NCI-H1092 (cell line): ENCODE measurements around the gene ACO2.
"Not testable (repeated sequence)": the region's sequence is repeated elsewhere in the genome, so short reads cannot be mapped to it uniquely, and the experiment has no call there.

Experiments used
- DNase-seq: peaks from one replicate; lab custom pipeline; 2025; lab: John Stamatoyannopoulos, UW

ACO2 gene

DNA sequence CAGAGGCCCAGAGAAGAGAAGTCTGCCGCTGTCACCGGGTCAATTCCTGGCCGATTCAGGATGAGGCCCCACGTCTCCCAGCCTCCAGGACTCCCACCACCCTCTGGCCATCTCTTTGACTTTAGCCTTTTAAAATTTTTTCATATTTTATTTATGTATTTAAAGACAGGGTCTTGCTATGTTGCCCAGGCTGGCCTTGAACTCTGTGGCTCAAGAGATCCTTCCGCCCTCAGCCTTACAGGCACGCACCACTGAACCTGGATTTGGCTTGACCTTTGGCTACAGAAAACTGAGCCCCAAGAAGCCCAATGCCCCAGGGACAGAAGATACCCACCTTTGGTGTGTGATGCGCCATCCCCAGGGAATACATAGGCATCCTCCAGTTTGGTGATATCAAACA lies 71.4 kb downstream of the ACO2 start:
- DNase-seq, result no peak

DNA sequence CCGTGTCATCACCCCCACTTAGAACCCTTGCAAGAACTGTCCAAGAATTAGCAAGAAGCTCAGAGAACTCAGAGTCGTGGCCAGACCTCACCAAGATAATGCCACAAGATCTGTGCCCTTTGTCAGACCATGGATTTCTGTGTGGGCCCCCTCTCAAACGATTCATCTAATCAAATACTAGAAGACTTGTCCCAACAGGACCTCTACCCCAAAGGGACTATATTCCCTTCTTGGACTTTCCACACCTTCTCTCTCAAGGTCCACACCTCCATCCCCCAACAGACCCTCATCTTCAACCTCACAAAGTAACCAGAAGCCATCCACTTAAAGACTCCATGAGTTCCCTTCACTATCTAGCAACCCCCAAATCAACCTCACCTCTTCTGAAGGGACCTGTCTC lies 72.6 kb downstream of the ACO2 start:
- DNase-seq, result no peak

DNA sequence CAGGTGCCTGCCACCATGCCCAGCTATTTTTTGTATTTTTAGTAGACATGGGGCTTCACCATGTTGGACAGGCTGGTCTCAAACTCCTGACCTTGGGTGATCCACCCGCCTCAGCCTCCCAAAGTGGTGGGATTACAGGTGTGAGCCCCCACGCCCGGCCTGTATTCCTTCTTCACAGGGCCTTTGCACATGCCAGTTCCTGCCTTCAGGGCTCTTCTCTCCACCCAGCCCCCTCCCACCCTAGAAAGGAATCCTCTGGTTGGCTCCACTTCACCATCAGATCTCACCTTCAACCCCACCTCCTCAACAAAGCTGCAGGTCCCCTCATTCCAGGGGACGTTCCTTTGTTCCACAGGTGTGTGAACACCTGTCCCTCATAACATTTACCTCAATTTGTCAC lies 73.3 kb downstream of the ACO2 start:
- DNase-seq, result no peak

DNA sequence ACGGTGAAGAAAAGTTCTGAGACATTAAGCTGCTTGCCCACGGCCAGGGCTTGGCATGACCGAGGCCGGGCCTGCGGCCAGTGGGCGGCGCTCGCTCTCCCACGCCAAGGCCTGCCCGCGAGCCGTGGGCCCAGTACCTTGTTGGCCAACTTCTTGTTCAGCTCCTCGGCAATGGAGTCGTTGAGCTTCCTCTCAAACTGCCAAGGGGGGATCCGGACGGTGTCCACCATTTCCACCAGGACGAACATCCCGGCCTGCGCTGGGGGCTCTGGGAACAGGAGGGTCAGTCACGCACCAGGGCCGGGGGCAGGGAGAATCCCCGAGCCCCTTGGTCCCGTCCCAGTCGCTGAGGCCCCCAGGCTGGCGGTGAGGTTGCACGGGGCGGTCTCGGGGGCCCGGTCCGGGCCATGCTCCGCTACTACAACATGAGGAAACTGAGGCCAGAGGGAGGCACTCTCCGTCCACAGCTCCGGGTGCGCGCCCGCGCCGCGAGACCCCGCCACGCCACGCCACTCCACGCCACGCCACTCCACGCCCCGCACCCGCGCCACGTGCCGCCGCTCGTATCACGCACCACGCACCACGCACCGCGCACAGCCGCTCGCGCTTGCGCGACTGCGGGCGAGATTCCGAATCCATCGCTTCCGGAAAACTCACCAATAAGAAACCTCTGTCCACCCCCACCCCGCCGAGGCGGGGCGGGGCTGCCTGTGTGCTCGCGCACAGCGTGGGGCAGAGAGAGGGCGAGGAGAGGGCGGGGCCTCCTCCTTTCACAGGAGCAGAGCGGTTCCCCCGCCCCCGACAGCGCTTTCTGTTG lies 75.1 kb downstream of the ACO2 start, which contains the start of gene POLR3H:
Gene POLR3H (minus strand): TSS at position 617 of the 817 bp plus-strand sequence. CDS start 369 bp downstream, at position 248.
- DNase-seq, result peak; percentile 98

DNA sequence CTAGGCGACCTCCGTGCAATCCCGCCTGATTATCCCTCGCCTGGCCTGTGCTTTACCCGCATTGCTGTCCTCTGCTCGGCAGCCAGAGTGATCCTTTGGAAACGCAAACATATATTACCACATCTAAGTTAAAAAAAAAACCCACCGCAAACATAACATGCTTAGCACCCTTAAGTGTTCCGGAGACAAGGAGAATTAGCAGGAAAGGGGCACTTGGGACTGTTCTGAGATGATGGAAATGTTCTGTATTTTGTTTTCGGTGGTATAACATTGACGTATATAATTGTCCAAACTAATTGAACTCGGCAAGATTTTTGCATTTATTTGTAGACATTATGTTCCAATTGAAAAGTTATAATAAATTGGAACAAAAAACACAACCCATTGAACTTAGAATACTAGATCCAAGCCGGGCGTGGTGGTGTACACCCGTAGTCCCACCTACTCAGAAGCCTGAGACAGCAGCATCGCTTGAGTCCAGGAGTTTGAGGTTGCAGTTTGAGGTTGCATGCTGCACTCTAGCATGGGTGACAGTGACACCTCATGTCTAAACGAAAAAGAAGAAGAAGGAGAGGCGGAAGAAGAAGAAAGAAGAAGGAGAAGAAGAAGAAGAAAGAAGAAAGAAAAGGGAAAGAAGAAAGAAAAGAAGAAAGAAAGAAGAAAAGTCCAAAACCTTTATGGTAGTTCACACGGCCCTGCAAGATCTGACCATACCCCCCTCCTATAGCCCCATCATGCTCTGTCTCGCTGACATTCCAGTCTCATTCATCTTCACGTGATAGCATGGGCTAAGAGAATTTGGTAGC lies 76.0 kb downstream of the ACO2 start:
- no peak for DNase-seq

DNA sequence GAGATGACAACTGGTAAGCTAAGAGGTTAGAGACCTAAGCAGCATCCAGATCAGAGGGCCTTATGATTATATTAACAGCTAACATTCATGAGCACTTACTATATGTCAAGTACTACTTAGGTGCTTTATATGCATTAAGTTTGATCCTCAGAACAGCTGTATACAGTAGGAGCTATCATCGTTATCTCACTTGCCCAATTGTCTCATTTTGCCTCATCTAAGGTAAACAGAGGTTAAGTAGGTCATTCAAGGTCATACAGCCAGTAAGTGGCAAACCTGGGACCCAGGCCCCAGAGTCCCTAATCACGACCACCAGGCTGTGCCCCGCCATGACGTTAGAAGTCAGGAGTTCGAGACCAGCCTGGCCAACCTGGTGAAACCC lies 79.9 kb downstream of the ACO2 start:
- DNase-seq, result no peak

DNA sequence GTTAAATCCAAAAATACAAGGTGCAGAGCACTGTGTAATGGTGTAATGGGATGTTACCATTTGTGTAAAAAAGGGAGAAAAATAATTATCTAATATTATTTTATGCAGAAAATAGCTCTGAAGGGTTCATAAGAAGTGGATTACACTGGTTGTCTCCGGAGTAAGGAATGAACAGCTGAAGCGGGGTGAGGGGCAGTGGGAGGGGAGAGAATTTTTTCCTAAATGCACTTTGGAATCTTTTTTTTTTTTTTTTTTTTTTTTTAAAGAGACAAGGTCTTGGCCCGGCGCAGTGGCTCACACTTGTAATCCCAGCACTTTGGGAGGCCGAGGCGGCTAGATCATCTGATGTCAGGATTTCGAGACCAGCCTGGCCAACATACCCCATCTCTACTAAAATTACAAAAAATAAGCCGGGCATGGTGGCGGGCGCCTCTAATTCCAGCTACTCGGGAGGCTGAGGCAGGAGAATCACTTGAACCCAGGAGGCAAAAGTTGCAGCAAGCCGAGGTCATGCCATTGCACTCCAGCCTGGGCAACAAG lies 82.1 kb downstream of the ACO2 start:
- DNase-seq, result no peak

DNA sequence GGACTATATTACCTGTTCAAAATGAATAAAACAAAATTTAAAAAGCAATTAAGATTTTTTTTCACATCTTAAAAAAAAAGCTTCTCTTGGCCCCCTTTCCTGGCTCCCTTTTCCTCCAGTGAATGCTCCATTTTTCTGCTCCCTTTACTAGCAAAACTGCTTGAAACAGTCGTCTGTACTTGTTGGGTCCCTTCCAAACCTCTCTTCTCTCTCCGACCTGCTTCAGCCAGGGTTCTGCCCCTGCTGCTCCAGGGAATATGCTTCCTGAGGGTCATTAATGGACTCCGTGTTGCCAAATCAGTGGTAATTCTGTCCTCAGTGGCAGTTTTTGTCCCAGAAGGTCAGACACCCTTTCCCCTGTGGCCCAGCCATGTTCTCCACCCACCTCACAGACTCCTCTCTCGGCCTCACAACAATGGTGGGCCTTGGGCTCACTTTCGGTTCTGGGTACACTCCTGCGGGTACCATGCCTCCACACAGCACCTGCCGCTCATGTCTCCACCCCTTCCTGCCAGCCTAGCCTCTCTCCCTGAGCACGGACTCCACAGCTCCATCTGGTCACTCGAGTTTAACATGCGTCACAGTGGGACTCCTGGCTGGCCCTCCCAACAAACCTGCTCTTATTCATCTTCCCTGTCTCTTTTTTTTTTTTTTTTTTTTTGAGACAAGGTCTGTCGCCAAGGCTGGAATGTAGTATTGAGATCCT lies 83.1 kb downstream of the ACO2 start:
- no peak for DNase-seq

DNA sequence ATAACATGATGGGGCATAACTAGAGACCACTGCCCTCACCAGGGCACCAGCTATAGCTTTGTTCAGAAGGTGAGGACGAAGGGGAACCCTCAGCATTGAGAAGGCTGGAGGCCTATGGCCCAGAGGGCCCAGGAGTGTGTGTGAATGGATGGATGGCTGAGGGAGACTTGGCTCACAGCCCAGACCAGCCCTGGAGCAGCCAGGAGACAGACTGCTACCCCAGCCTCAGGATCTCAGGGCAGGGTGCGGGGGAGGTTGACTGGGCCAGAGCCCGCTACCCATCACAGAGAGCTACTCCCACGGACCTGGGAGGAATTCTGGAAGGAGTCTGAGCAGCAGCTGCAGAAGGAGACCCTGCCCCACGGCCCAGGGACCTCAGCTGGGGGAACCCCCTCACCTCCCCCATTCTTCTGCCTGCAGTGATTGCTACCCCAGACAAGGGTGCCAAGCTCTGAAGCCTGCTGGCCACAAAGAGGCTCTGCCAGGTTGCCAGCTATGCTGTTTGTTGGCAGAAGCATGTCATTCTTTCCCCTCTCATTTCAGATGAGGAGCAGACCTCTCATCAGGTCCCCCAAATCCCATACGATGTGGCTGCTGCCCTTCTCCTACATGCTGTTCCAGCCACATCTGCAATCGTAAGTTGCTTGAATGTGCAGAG lies 86.5 kb downstream of the ACO2 start:
- DNase-seq, result peak; percentile 40

DNA sequence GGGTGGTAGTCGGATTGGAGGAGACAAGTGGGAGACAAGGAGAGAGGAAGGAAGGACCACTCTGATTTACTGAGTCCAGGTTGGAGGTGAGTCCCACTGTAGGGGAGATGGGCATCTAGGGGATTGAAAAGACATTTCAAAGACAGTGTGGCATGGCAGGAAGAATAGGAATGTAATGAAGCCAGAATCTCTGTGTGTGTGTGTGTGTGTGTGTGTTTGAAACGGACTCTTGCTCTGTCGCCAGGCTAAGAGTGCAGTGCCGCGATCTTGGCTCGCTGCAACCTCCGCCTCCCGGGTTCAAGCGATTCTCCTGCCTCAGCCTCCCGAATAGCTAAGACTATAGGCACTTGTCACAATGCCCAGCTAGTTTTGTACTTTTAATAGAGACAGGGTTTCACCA lies 87.6 kb downstream of the ACO2 start:
- no peak for DNase-seq

DNA sequence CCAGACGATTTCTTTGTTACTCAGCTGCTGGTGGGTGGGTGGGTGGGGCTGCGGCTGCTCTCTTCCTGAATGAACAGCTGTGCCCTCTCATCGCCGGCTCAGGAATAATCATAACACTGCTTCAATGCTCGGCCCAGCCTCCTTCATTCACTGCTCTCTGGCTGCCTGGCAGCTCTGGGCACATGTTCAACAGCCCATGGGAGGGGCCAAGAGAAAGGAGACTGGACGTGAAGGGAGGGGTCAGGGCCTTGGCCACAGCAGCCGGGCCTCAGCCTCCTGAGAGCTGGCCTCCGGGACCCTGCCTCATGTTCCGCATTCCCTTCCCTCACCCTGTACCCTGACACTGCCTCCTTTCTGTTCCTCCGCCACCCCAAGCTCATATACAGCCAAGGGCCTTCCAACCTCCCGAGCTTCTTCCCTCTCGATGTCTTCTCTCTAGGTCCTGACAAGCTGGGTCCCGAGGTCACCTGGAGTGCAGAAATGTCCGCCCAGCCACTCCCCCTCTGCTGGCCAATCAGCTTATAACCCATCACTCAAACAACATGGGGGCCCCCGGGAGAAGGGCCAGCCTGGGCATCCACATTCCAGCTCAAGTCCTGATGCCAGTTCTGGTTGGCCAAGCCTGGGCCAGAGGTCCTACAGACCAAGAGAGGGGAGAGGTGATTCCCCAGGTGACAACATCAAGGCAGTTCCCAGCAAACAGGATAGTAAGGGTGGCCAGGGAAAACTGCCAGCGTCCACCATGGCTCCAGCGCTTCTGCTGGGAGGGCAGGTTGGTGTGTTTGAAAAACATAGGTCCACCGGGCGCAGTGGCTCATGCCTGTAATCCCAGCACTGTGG lies 88.7 kb downstream of the ACO2 start:
- DNase-seq, result peak; percentile 69

DNA sequence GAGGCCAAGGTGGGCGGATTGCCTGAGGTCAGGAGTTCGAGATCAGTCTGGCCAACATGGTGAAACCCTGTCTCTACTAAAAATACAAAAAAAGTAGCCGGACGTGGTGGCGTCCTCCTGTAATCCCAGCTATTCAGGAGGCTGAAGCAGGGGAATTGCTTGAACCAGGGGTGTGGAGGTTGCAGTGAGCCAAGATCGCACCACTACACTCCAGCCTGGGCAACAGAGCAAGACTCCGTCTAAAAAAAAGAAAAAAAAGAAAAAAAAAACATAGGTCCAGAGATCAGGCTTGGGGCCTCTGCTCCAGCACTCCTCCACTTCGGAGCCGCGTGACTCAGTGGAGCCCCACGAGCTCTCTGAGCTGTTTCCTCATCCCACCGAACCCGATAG lies 89.3 kb downstream of the ACO2 start:
- DNase-seq, result not testable (repeated sequence)

DNA sequence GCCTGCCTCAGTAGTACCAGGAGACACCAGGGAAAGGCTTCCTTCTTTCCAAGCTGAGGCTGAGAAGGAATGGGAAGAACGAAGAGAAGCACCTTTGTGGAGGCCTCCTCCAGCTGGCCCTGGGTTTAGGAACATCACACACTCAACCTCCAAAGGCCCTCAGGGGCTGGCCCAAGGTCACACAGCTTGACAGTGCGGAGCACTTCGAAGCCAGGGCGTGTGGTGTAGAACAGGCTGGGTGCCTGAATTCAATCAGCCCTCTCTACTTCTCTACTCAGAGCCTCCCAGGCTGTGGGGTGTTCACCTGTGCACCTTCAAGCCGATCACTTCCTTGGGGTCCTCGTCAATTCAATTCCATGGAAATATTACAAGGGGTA lies 91.2 kb downstream of the ACO2 start:
- DNase-seq, result no peak

DNA sequence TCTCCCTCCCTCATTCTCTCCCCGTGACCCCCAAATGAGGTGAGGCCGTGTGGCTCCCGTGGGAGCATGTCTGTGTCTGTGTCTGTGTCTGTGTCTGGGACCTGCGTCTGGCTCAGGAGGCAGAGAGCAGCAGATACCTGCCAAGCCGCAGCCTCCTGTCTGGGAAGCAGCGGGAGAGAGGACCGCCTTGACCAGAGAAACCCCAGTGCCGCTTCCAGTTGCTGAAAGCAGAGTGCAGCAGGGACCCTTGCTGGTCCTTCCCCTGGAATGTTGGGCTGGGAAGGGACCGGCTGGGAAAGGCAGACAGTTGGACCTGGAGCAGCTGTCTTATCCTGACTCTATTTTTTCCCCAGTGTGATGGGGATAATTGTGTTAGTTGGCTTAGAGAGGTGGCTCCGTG lies 92.4 kb downstream of the ACO2 start:
- DNase-seq, result no peak

DNA sequence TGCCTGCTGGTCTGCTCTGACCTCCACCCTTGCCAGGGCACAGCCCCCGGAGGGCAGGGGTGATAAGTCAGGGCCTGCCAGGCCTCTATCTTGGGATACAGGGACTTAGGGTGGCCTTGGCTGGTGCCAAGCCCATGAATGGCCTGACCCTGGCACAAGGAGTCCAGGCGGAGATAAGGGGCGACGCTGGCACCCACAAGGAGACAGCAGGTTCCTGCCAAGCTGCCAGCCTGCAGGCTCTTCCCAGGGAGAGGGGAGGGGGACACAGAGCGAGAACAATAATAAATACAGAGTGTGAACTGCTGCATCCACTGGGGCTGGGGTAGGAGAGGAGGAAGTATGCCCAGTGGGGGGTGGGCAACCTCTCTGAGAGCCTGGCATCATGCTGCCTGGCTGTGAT lies 92.9 kb downstream of the ACO2 start:
- no peak for DNase-seq

DNA sequence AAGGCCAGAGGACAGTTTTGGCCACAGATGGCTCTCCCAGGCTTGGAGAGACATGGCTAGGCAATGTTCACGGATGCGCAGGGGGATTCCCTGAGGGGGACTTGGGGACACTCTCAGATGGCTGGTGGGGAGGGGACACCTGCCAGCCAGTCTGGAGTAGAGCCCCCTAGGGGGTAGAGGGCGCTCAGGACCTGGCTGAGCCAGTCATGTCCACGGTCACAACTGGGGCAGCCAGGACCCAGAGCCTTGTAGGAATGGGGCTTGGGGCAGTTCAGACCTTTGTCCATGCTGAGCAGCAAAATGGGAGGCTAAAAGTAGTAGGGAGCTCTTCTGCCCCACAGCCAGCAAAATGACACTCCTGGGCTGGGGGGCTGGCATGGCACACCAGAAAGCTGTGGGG lies 93.5 kb downstream of the ACO2 start:
- no peak for DNase-seq

DNA sequence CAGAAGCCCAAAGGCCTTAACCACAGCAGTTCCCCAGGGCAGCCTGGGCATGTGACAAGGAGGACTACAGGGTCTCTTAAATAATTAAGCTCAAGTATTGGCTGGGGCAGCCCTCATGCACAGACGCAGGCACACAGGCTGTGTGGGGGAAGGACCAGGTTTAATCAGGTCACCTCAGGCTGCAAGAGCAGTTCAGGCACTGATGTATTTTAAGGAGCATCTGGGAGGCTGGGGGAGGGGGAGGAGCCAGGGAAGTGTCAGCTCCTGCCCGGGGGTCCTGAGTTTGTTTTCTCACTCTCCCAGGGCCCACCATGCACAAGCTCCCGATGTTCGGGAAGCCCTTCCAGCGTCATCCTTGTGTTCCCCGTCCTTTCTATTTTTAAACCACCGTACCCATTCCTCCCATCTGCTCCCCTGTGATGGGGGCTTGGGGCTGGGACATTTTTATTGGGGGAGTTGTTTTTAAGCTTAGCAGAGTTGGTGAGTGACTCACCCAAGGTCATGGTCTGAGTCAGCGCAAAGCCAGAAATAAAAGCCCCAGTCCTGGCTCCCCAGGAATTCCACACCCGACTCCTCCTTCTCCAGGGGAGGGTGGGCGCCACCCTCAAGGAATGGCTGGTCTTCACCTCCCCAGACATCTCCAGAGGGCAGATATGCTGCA lies 94.3 kb downstream of the ACO2 start:
- no peak for DNase-seq

DNA sequence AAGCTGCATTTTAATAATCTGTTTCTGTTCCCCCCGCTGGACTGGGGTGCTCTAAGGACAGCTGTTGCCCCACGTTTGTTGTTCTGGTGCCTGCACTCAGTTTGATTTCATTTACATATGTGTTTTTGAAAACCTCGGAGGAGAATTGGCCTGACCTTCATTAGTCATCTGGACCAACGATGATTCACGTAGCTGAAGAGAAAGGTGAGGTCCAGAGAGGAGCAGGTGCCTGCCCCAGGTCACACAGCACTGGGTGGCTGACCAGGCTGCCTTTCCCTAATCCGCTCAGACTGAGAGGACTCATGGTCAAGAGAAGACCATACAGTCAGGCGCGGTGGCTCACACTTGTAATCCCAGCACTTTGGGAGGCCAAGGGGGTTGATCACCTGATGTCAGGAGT lies 95.6 kb downstream of the ACO2 start:
- DNase-seq, result no peak

DNA sequence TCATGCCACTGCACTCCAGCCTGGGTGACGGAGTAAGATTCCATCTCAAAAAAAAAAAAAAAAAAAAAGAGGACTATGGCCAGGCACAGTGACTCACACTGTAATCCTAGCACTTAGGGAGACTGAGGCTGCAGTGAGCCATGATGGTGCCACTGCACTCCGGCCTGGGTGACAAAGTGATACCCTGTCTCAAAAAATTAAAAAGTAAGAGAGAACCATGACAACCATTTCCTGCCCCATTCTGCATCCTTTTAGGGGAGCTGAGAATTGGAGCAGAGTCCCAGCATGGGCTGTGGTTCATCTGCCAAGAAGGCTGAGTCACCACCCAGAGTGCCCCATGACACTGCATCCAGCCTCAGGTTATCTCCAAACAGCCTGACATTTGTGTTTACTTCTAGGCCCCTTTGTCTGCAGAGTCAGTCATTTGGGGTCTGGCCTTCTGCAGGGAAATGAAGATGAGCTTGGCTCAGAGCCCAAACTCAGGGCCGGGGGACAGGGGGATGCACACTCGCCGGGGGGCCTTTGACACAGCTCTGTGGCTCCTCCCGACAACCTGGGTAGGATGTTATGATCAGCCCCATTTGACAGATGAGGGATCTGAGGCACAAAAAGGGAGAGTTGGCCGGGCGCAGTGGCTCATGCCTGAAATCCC lies 96.6 kb downstream of the ACO2 start:
- no peak for DNase-seq

DNA sequence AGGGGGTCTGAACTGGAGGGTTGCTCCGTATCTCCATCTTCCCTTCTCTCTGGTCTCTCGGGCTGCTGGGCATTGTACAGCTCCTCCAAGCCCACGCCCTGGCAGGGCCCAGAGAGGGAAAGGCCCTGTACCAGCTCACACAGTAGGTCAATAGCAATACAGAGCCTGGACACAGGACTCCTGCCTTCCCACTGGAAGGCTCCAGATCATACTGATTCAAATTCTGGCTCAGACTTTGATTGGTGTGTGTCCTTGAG lies 98.5 kb downstream of the ACO2 start:
- DNase-seq, result no peak
